ENCODE measurements around the gene GSAP. TPM values are rescaled to one million over a fixed set of nuclear protein-coding genes. Genes with fewer than 3 reads are reported as not detected.

GSAP gene
- total and polyA plus RNA-seq, 10 donors, result 35.9 to 96.5 (median 76.9) TPM

- intact Hi-C loops (cut with DNase I; ENCODE audit: low total_unique reads), result no loop called here
Measured at GRCh38 chr7:77313085-77313484, 103.1 kb downstream of the GSAP start.

GRCh38 chr7:77310982-77311381 is 105.2 kb downstream of the GSAP start:
- no peak overlapping the region for H3K4me3 ChIP-seq
- TF ChIP-seq POLR2AphosphoS5 (IDR thresholded peaks at IDR 0.05) (no peak), POLR2A (IDR thresholded peaks at IDR 0.05) (no peak), CTCF (IDR thresholded peaks at IDR 0.05 in 8 of 11, conservative IDR thresholded peaks at IDR 0.05 in 3 of 11) (no peak)
- WGBS, 5 donors, result 90 to 96% (median 93%) methylated on average over 5 of the region's 5 CpGs
- peaks cover 0 to 1% (median 0%) of the 10 kb centered on the region in 8 donors for H3K9me3 ChIP-seq
- peaks cover 0 to 4% (median 0%) of the 10 kb centered on the region in 6 donors for H3K4me1 ChIP-seq
- no peaks in the 10 kb centered on the region for H3K27me3 ChIP-seq (replicated peaks in 1 of 7)
- no peak for DNase-seq
- intact Hi-C loops (cut with DNase I; ENCODE audit: low total_unique reads), result no loop called here
- H3K36me3 ChIP-seq, result peaks cover 0 to 83% (median 58%) of the 10 kb centered on the region in 6 donors
- no peak overlapping the region for H3K27ac ChIP-seq

More at GRCh38 chr7:77313085-77313484, 103.1 kb downstream of the GSAP start:
- H3K27me3 ChIP-seq (replicated peaks in 1 of 7), result no peaks in the 10 kb centered on the region
- TF ChIP-seq POLR2A (IDR thresholded peaks at IDR 0.05) (no peak), CTCF (IDR thresholded peaks at IDR 0.05 in 8 of 11, conservative IDR thresholded peaks at IDR 0.05 in 3 of 11) (no peak), POLR2AphosphoS5 (IDR thresholded peaks at IDR 0.05) (no peak)
- no peak for DNase-seq
- H3K36me3 ChIP-seq, result peaks cover 0 to 100% (median 64%) of the 10 kb centered on the region in 6 donors
- no peak overlapping the region for H3K27ac ChIP-seq
- H3K9me3 ChIP-seq, result no peaks in the 10 kb centered on the region
- peaks cover 0 to 11% (median 1%) of the 10 kb centered on the region in 6 donors for H3K4me1 ChIP-seq
- 83 to 89% (median 87%) methylated on average over 2 of the region's 2 CpGs for WGBS, 5 donors
- H3K4me3 ChIP-seq, result no peak overlapping the region

- Histone ChIP-seq H3K27me3 (replicated peaks in 1 of 7) (no peaks in the 10 kb centered on the region), H3K4me3 (no peak overlapping the region), H3K27ac (no peak overlapping the region), H3K9me3 (peaks cover 0 to 13% (median 4%) of the 10 kb centered on the region in 8 donors), H3K4me1 (peaks cover 0 to 4% (median 0%) of the 10 kb centered on the region in 6 donors), H3K36me3 (peaks cover 0 to 71% (median 48%) of the 10 kb centered on the region in 6 donors)
- no peak for DNase-seq
- TF ChIP-seq POLR2A (IDR thresholded peaks at IDR 0.05) (no peak), POLR2AphosphoS5 (IDR thresholded peaks at IDR 0.05) (no peak), CTCF (IDR thresholded peaks at IDR 0.05 in 8 of 11, conservative IDR thresholded peaks at IDR 0.05 in 3 of 11) (no peak)
- WGBS, 5 donors, result 81 to 89% (median 85%) methylated on average over 1 of the region's 1 CpG
- intact Hi-C loops (cut with DNase I; ENCODE audit: low total_unique reads), result no loop called here
Measured at GRCh38 chr7:77309714-77310220, 106.4 kb downstream of the GSAP start.

- 70 to 85% (median 76%) methylated on average over 4 of the region's 4 CpGs for WGBS, 5 donors
- peaks cover 0 to 4% (median 0%) of the 10 kb centered on the region in 6 donors for H3K4me1 ChIP-seq
Measured at GRCh38 chr7:77308792-77309191, 107.4 kb downstream of the GSAP start.

More at GRCh38 chr7:77308792-77309191, 107.4 kb downstream of the GSAP start:
- Histone ChIP-seq H3K27ac (peak overlapping the region in 1 of 8 donors; percentile 22), H3K27me3 (replicated peaks in 1 of 7) (no peaks in the 10 kb centered on the region), H3K9me3 (peaks cover 0 to 23% (median 13%) of the 10 kb centered on the region in 8 donors), H3K4me3 (no peak overlapping the region), H3K36me3 (peaks cover 0 to 65% (median 39%) of the 10 kb centered on the region in 6 donors)
- intact Hi-C loops (cut with DNase I; ENCODE audit: low total_unique reads), result no loop called here
- no peak for TF ChIP-seq POLR2A (IDR thresholded peaks at IDR 0.05)
- no peak for TF ChIP-seq CTCF (IDR thresholded peaks at IDR 0.05 in 8 of 11, conservative IDR thresholded peaks at IDR 0.05 in 3 of 11)
- no peak for TF ChIP-seq POLR2AphosphoS5 (IDR thresholded peaks at IDR 0.05)
- no peak for DNase-seq
